HepG2 (cell line): ENCODE measurements around the gene AQP9. TPM values are rescaled to one million over a fixed set of nuclear protein-coding genes. Genes with fewer than 3 reads are reported as not detected.

ENCODE experiments used
- ATAC-seq: fragments of 200-7000 bp; cut with Tn5 transposase; 3 replicates; pipeline ENCODE4 v1.9.1; 2020; ENCODE audit warnings: mild to moderate bottlenecking, moderate library complexity
- BruUV-seq: library from RNA; stranded (reverse); fragments of 400-500 nt; replicated peaks from 2 replicates; lab custom pipeline; 2021; lab: Mats Ljungman, UMichigan
- CTCF ChIA-PET: fragments of 300-600 bp; formaldehyde crosslinking; extraction: SDS; loops from one replicate; lab custom pipeline; 2021; ENCODE audit warnings: low total read pairs, inconsistent platforms, low intra/inter-chr PET ratio; lab: Yijun Ruan, JAX
- POLR2A ChIA-PET: fragments of 350-600 bp; sonication (Branson Sonifier 250); formaldehyde crosslinking; loops from one replicate; lab custom pipeline; 2020; ENCODE audit warnings: antibody characterized with exemption, inconsistent platforms; lab: Yijun Ruan, JAX
- DNase-seq: peaks from one replicate; pipeline ENCODE4 v3.0.0-alpha.2; 2015; ENCODE audit warnings: low spot score
- FAIRE-seq: peaks from 3 replicates; lab custom pipeline; 2011; peaks lifted over from hg19 to GRCh38; lab: Jason Lieb, UNC
- H2AFZ ChIP-seq: one replicate; pipeline ENCODE4 v1.6.1; 2011; ENCODE audit warnings: low read length, inconsistent platforms
- H3K27ac ChIP-seq: fragments of 300-600 bp; 3 replicates; pipeline ENCODE4 v1.8.0; 2011; ENCODE audit warnings: mixed run types, mild to moderate bottlenecking, mixed read lengths, low read length, inconsistent platforms; ENCODE audit not compliant: insufficient read depth; ENCODE audit errors: extremely low read length
- H3K27me3 ChIP-seq, 2 experiments: fragments of 200-600 bp in 1 of 2; 2 replicates in 1 of 2; 3 replicates in 1 of 2; pipeline versions ENCODE4 v1.6.0 to v1.8.0; 2011; ENCODE audit warnings: low read length in 2 of 2, mild to moderate bottlenecking in 2 of 2, moderate library complexity in 2 of 2, inconsistent platforms in 1 of 2; ENCODE audit not compliant: insufficient read depth in 2 of 2, control insufficient read depth in 1 of 2
- H3K36me3 ChIP-seq, 2 experiments: fragments of 200-600 bp in 1 of 2; replicated peaks in 1 of 2; 2 replicates in 1 of 2; 3 replicates in 1 of 2; pipeline versions ENCODE4 v1.5.1 to v1.8.0; 2011; ENCODE audit warnings: low read length in 2 of 2, inconsistent platforms in 1 of 2; ENCODE audit not compliant: insufficient read depth in 2 of 2, control insufficient read depth in 1 of 2
- H3K4me1 ChIP-seq: 2 replicates; pipeline ENCODE4 v1.5.1; 2012; ENCODE audit warnings: low read length, inconsistent platforms; ENCODE audit not compliant: insufficient read depth
- H3K4me2 ChIP-seq: 2 replicates; pipeline ENCODE4 v1.6.0; 2011; ENCODE audit warnings: low read depth, low read length, inconsistent platforms
- H3K4me3 ChIP-seq, 3 experiments: fragments of 200-600 bp in 1 of 3; sonication (generic), shearing (Covaris generic) in 1 of 3; replicated peaks in 1 of 3; 2 replicates each; pipeline ENCODE4 v1.5.1; 2011 to 2016; ENCODE audit warnings: low read length in 3 of 3, inconsistent platforms in 2 of 3, low read depth in 2 of 3, mild to moderate bottlenecking in 2 of 3, control low read depth in 1 of 3, mixed read lengths in 1 of 3; ENCODE audit not compliant: insufficient read depth in 1 of 3
- H3K79me2 ChIP-seq: one replicate; pipeline ENCODE4 v1.6.1; 2011; ENCODE audit warnings: low read length, inconsistent platforms; ENCODE audit not compliant: insufficient read depth
- H3K9ac ChIP-seq: 2 replicates; pipeline ENCODE4 v1.6.0; 2011; ENCODE audit warnings: mild to moderate bottlenecking, low read depth, low read length, inconsistent platforms; ENCODE audit not compliant: insufficient read depth
- H3K9me3 ChIP-seq: 2 replicates; pipeline ENCODE4 v1.5.1; 2012; ENCODE audit warnings: mild to moderate bottlenecking, low read length
- H4K20me1 ChIP-seq: 2 replicates; pipeline ENCODE4 v1.6.0; 2011; ENCODE audit warnings: inconsistent platforms, mild to moderate bottlenecking, low read length, moderate library complexity; ENCODE audit not compliant: insufficient read depth
- AKAP8 ChIP-seq: sonication (generic); formaldehyde crosslinking; IDR thresholded peaks from 2 replicates; pipeline ENCODE4 v1.5.1; 2020; ENCODE audit warnings: mild to moderate bottlenecking, missing genetic modification reagents
- CBX5 ChIP-seq: sonication (generic); formaldehyde crosslinking; IDR thresholded peaks from 2 replicates; pipeline ENCODE4 v1.4.0; 2020; ENCODE audit warnings: missing genetic modification reagents, borderline replicate concordance
- HOMEZ ChIP-seq: IDR thresholded peaks from 2 replicates; pipeline ENCODE4 v1.6.1; 2016; ENCODE audit warnings: low read depth
- KLF9 ChIP-seq: IDR thresholded peaks from 2 replicates; pipeline ENCODE4 v1.6.1; 2016; ENCODE audit warnings: low read depth
- SAP130 ChIP-seq: IDR thresholded peaks from 2 replicates; pipeline ENCODE4 v1.6.1; 2016; ENCODE audit warnings: low read depth
- THAP9 ChIP-seq: sonication (generic); formaldehyde crosslinking; IDR thresholded peaks from 2 replicates; pipeline ENCODE4; 2020; ENCODE audit warnings: missing genetic modification reagents, mild to moderate bottlenecking, borderline replicate concordance
- UBTF ChIP-seq: sonication (generic); formaldehyde crosslinking; IDR thresholded peaks from 2 replicates; pipeline ENCODE4 v1.4.0; 2020; ENCODE audit warnings: mild to moderate bottlenecking, missing genetic modification reagents
- ZFP36 ChIP-seq: fragments of 150-350 bp; IDR thresholded peaks from 2 replicates; pipeline ENCODE4 v1.6.1; 2018; ENCODE audit warnings: borderline replicate concordance, low read length, low read depth; ENCODE audit not compliant: partially characterized antibody
- ZKSCAN8 ChIP-seq: IDR thresholded peaks from 2 replicates; pipeline ENCODE4 v1.6.1; 2016; ENCODE audit warnings: borderline replicate concordance, missing genetic modification reagents, missing compliant biosample characterization
- ZNF20 ChIP-seq: sonication (generic); formaldehyde crosslinking; IDR thresholded peaks from 2 replicates; pipeline ENCODE4 v1.4.0; 2020; ENCODE audit warnings: mild to moderate bottlenecking, moderate library complexity, missing genetic modification reagents
- ZNF234 ChIP-seq: sonication (generic); formaldehyde crosslinking; conservative IDR thresholded peaks from 2 replicates; pipeline ENCODE4 v1.5.1; 2020; ENCODE audit warnings: mild to moderate bottlenecking, missing genetic modification reagents
- ZNF263 ChIP-seq: sonication (generic); formaldehyde crosslinking; IDR thresholded peaks from 2 replicates; pipeline ENCODE4 v1.4.0; 2020; ENCODE audit warnings: missing genetic modification reagents
- ZNF782 ChIP-seq: sonication (generic); formaldehyde crosslinking; IDR thresholded peaks from 2 replicates; pipeline ENCODE4 v1.4.0; 2020; ENCODE audit warnings: missing genetic modification reagents, mild to moderate bottlenecking, borderline replicate concordance
- ZNF850 ChIP-seq: sonication (generic); formaldehyde crosslinking; conservative IDR thresholded peaks from 2 replicates; pipeline ENCODE4 v1.9.0; 2021; ENCODE audit warnings: mild to moderate bottlenecking, missing genetic modification reagents
- WGBS: methylation state at CpG from one replicate; pipeline ENCODE4 v1.1.6; 2017; ENCODE audit warnings: low lambda C conversion rate; 5-methylcytosine and 5-hydroxymethylcytosine counted together
- in situ Hi-C: cut with HindIII; loops from 2 replicates; pipeline ENCODE4 v1.10.0; 2017; ENCODE audit warnings: low pct_unique_long_range_greater_than_20kb; ENCODE audit not compliant: extremely low pct_ligation_motif_present
- intact Hi-C: fragments of 100-400 bp; cut with micrococcal nuclease; formaldehyde crosslinking; loops from one replicate; pipeline ENCODE4 v1.10.0; 2022; ENCODE audit not compliant: unreplicated experiment
- polyA plus RNA-seq, 8 experiments: library from polyadenylated mRNA; depleted of rRNA in 3 of 8; stranded (reverse) in 7 of 8; unstranded in 1 of 8; fragments of >200 nt; fragmentation: Illumina TruSeq in 4 of 8; extraction: Trizol in 4 of 8; gene quantifications; 2 replicates each; pipeline versions ENCODE4 v1.2.1 to v1.2.3, GENCODE V29; 2011 to 2016; ENCODE audit warnings: low read depth in 4 of 8, missing spikeins in 1 of 8, mixed read lengths in 1 of 8; ENCODE audit not compliant: insufficient read depth in 1 of 8
- total RNA-seq, 5 experiments: library from RNA; depleted of rRNA; stranded (reverse); fragments of >200 nt; fragmentation: Illumina TruSeq; extraction: Trizol; gene quantifications; 2 replicates each; pipeline ENCODE4 v1.2.3, GENCODE V29; 2016; ENCODE audit warnings: low read depth in 1 of 5
- TF ChIP-seq, protein P1 (sequence below): sonication (generic); formaldehyde crosslinking; IDR thresholded peaks from 2 replicates; pipeline ENCODE4 v1.4.0; 2020; ENCODE audit warnings: missing genetic modification reagents

AQP9 gene
- total and polyA plus RNA-seq, 2 of the 13 experiments (the other 11 are each of a cell fraction or from before 2014, with no cell fraction given): not detected

DNA sequence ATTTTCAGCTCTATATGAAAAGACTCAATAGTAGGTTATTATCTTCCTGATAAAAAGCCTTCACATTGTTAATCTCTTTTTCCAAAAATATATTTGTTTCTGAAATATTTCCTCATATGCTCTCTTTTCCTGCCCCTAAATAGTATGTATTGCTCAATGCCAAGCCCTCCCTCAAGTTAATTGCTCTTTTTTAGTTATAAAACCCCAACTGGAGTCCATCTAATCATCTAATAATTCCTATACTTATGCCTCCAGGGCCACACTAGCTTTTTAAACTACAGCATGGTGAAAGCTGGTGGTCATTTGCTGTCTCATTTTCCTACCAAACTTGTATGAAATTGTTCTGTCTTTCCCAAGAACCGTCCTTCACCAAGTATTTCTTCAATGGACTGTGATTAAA is 26.7 kb downstream of the AQP9 start:
- no peaks in the 10 kb centered on the region for H3K36me3 ChIP-seq
- H2AFZ ChIP-seq: no peak overlapping the region
- TF ChIP-seq ZNF234 (CRISPR knock-in tag): no peak
- no peak for TF ChIP-seq AKAP8 (CRISPR knock-in tag)
- no peak for TF ChIP-seq KLF9
- no peak for TF ChIP-seq ZNF263
- TF ChIP-seq ZNF20 (CRISPR knock-in tag): no peak
- no peak for TF ChIP-seq SAP130 (CRISPR knock-in tag)
- no peak for TF ChIP-seq ZKSCAN8 (CRISPR knock-in tag)
- TF ChIP-seq, protein P1, sequence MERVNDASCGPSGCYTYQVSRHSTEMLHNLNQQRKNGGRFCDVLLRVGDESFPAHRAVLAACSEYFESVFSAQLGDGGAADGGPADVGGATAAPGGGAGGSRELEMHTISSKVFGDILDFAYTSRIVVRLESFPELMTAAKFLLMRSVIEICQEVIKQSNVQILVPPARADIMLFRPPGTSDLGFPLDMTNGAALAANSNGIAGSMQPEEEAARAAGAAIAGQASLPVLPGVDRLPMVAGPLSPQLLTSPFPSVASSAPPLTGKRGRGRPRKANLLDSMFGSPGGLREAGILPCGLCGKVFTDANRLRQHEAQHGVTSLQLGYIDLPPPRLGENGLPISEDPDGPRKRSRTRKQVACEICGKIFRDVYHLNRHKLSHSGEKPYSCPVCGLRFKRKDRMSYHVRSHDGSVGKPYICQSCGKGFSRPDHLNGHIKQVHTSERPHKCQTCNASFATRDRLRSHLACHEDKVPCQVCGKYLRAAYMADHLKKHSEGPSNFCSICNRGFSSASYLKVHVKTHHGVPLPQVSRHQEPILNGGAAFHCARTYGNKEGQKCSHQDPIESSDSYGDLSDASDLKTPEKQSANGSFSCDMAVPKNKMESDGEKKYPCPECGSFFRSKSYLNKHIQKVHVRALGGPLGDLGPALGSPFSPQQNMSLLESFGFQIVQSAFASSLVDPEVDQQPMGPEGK (CRISPR knock-in tag): no peak
- TF ChIP-seq ZFP36: no peak
- TF ChIP-seq UBTF (CRISPR knock-in tag): no peak
- TF ChIP-seq ZNF782 (CRISPR knock-in tag): no peak
- TF ChIP-seq CBX5 (CRISPR knock-in tag): no peak
- TF ChIP-seq HOMEZ (CRISPR knock-in tag): no peak
- no peak for TF ChIP-seq THAP9 (CRISPR knock-in tag)
- no peak for TF ChIP-seq ZNF850
- H3K27ac ChIP-seq: no peak overlapping the region
- DNase-seq (no peak), FAIRE-seq (no peak), ATAC-seq (no peak)
- BruUV-seq: no TSS peak
- H3K4me2 ChIP-seq: no peak overlapping the region
- in situ Hi-C loops (no loop called here), intact Hi-C loops (loop anchor here (5.0 kb wide), 1 partner anchor 48 kb away; no protein-coding TSS in a partner anchor)
- WGBS: 43% methylated on average over 1 of the region's 1 CpG
- no peak overlapping the region for H3K4me3 ChIP-seq
- H4K20me1 ChIP-seq: no peaks in the 10 kb centered on the region
- 0 out of 5 replicates have a peak, but pooled peaks cover 0 to 3% of the 10 kb centered on the region in 2 experiments for H3K27me3 ChIP-seq
- no peaks in the 10 kb centered on the region for H3K9me3 ChIP-seq
- H3K9ac ChIP-seq: no peak overlapping the region
- ChIA-PET CTCF (no interaction called here), POLR2A (no interaction called here)
- H3K79me2 ChIP-seq: no peaks in the 10 kb centered on the region
- peaks cover 38% of the 10 kb centered on the region for H3K4me1 ChIP-seq
